Skeletal muscle satellite cell (primary cell): ENCODE measurements around the gene VPS4A.
"Not testable (repeated sequence)": the region's sequence is repeated elsewhere in the genome, so short reads cannot be mapped to it uniquely, and the experiment has no call there.

ENCODE experiments used
- H3K27me3 ChIP-seq: 2 replicates; pipeline ENCODE4 v1.7.0; 2013; ENCODE audit warnings: low read length; ENCODE audit not compliant: control insufficient read depth, insufficient read depth
- H3K36me3 ChIP-seq: 2 replicates; pipeline ENCODE4 v1.7.0; 2013; ENCODE audit warnings: mild to moderate bottlenecking, control low read depth, low read length; ENCODE audit not compliant: insufficient read depth
- H3K4me1 ChIP-seq: 2 replicates; pipeline ENCODE4 v1.7.0; 2013; ENCODE audit warnings: low read length; ENCODE audit not compliant: control insufficient read depth, insufficient read depth
- H3K4me2 ChIP-seq: 2 replicates; pipeline ENCODE4 v1.7.0; 2013; ENCODE audit warnings: mild to moderate bottlenecking, low read length
- H3K4me3 ChIP-seq: 2 replicates; pipeline ENCODE4 v1.7.0; 2013; ENCODE audit warnings: low read length
- H3K9ac ChIP-seq: 2 replicates; pipeline ENCODE4 v1.7.0; 2013; ENCODE audit warnings: mild to moderate bottlenecking, low read depth, low read length, moderate library complexity
- H3K9me3 ChIP-seq: replicated peaks from 2 replicates; pipeline ENCODE4 v1.7.0; 2013; ENCODE audit warnings: mild to moderate bottlenecking, control low read depth, low read length

Gene VPS4A

GRCh38 chr16:69286941-69287713, 24.0 kb upstream of the VPS4A start:
- peak overlapping the region; percentile 22 for H3K9ac ChIP-seq
- H3K4me1 ChIP-seq: peaks cover 7% of the 10 kb centered on the region
- H3K36me3 ChIP-seq: peaks cover 16% of the 10 kb centered on the region
- no peaks in the 10 kb centered on the region for H3K9me3 ChIP-seq
- H3K4me3 ChIP-seq: no peak overlapping the region
- H3K27me3 ChIP-seq: no peaks in the 10 kb centered on the region
- H3K4me2 ChIP-seq: no peak overlapping the region

- H3K4me3 ChIP-seq, H3K27me3 ChIP-seq, H3K36me3 ChIP-seq, H3K4me1 ChIP-seq, H3K9me3 ChIP-seq, H3K9ac ChIP-seq, H3K4me2 ChIP-seq: not testable (repeated sequence)
Observed at GRCh38 chr16:69291657-69292056, 19.5 kb upstream of the VPS4A start.

- no peaks in the 10 kb centered on the region for H3K4me1 ChIP-seq
- no peaks in the 10 kb centered on the region for H3K27me3 ChIP-seq
- no peak overlapping the region for H3K4me2 ChIP-seq
- peaks cover 3% of the 10 kb centered on the region for H3K36me3 ChIP-seq
- no peak overlapping the region for H3K9ac ChIP-seq
- H3K4me3 ChIP-seq: no peak overlapping the region
- no peaks in the 10 kb centered on the region for H3K9me3 ChIP-seq
Observed at GRCh38 chr16:69293401-69293800, 17.7 kb upstream of the VPS4A start.

DNA sequence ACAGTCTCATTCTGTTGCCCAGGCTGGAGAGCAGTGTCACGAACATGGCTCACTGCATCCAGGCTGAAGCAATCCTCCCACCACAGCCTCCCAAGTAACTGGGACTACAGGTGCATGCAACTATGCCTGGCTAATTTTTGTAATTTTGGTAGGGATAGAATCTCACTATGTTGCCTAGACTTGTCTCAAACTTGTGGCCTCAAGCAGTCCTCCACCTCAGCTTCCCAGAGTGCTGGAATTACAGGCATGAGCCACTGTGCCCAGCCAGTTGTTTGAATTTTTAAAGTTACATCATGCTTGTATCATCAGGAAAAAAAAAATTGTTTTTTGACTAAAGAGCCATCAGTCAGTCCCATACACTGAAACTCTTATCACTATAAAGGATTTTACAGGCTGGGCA, 17.1 kb upstream of the VPS4A start:
- Histone ChIP-seq H3K4me1 (no peaks in the 10 kb centered on the region), H3K27me3 (no peaks in the 10 kb centered on the region), H3K9me3 (no peaks in the 10 kb centered on the region), H3K4me2 (no peak overlapping the region), H3K36me3 (peaks cover 3% of the 10 kb centered on the region), H3K4me3 (no peak overlapping the region), H3K9ac (no peak overlapping the region)

- H3K27me3 ChIP-seq, H3K9me3 ChIP-seq, H3K4me1 ChIP-seq, H3K4me3 ChIP-seq, H3K4me2 ChIP-seq, H3K9ac ChIP-seq: not testable (repeated sequence)
- peaks cover 24% of the 10 kb centered on the region for H3K36me3 ChIP-seq
Observed at GRCh38 chr16:69296771-69297170, 14.4 kb upstream of the VPS4A start.

GRCh38 chr16:69298261-69298660, 12.9 kb upstream of the VPS4A start:
- H3K4me1 ChIP-seq: no peaks in the 10 kb centered on the region
- no peak overlapping the region for H3K4me3 ChIP-seq
- no peak overlapping the region for H3K9ac ChIP-seq
- no peaks in the 10 kb centered on the region for H3K27me3 ChIP-seq
- no peaks in the 10 kb centered on the region for H3K9me3 ChIP-seq
- no peak overlapping the region for H3K4me2 ChIP-seq
- peaks cover 27% of the 10 kb centered on the region for H3K36me3 ChIP-seq

- H3K9ac ChIP-seq: no peak overlapping the region
- no peak overlapping the region for H3K4me3 ChIP-seq
- H3K4me1 ChIP-seq: no peaks in the 10 kb centered on the region
- no peaks in the 10 kb centered on the region for H3K9me3 ChIP-seq
- H3K4me2 ChIP-seq: no peak overlapping the region
- peaks cover 29% of the 10 kb centered on the region for H3K36me3 ChIP-seq
- H3K27me3 ChIP-seq: no peaks in the 10 kb centered on the region
Observed at GRCh38 chr16:69301187-69301586, 10.0 kb upstream of the VPS4A start.

DNA sequence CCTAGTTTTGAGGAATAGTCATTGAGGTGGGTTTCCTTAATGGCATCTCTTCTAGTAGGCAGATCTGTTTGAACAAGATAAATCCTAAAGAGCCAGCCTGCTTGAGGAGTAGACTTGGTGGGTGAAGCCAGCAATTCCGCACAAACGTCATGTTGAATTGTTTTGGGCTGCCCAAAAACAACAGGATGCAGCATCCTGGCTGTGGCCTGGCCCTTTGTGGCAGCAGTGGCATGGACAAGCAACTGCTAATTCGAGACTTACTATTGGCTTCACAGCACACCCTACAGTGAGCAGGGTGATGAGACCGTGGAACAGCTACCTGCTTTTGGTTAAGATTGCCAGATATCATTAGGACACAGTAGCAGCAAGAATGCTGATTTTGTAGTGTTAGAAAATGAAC, 9.3 kb upstream of the VPS4A start:
- Histone ChIP-seq H3K9ac (no peak overlapping the region), H3K4me1 (no peaks in the 10 kb centered on the region), H3K4me3 (no peak overlapping the region), H3K27me3 (no peaks in the 10 kb centered on the region), H3K4me2 (no peak overlapping the region), H3K9me3 (no peaks in the 10 kb centered on the region), H3K36me3 (peaks cover 29% of the 10 kb centered on the region)

GRCh38 chr16:69302301-69302700, 8.8 kb upstream of the VPS4A start:
- Histone ChIP-seq H3K9me3 (no peaks in the 10 kb centered on the region), H3K4me1 (no peaks in the 10 kb centered on the region), H3K36me3 (peaks cover 29% of the 10 kb centered on the region), H3K4me2 (no peak overlapping the region), H3K27me3 (no peaks in the 10 kb centered on the region), H3K4me3 (no peak overlapping the region), H3K9ac (no peak overlapping the region)

GRCh38 chr16:69306031-69306430, 5.1 kb upstream of the VPS4A start:
- Histone ChIP-seq H3K4me1 (peaks cover 4% of the 10 kb centered on the region), H3K9me3 (no peaks in the 10 kb centered on the region), H3K4me3 (no peak overlapping the region), H3K27me3 (no peaks in the 10 kb centered on the region), H3K36me3 (peaks cover 15% of the 10 kb centered on the region), H3K9ac (no peak overlapping the region), H3K4me2 (no peak overlapping the region)

DNA sequence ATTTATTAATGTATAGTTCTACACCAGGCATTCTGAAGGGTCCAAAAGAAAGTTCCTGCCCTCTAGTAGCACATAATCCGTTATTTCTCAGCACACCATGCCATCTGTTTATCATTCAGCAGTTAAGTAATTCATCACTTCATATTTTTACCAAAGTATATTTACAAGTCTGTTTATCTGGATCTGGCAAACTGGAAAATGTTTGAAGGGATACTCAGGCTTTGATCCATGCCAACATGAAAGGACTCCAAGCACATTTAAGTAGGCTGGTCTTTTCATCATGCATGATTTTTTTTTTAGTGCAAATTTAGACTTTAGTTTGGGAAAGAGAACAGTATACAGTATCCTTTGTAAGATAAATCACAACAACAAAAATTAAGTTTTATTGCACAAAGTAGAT, 4.1 kb upstream of the VPS4A start:
- Histone ChIP-seq H3K4me2 (no peak overlapping the region), H3K36me3 (peaks cover 6% of the 10 kb centered on the region), H3K9ac (no peak overlapping the region), H3K9me3 (no peaks in the 10 kb centered on the region), H3K4me1 (peaks cover 5% of the 10 kb centered on the region), H3K27me3 (no peaks in the 10 kb centered on the region), H3K4me3 (no peak overlapping the region)

GRCh38 chr16:69307856-69308255, 3.3 kb upstream of the VPS4A start:
- Histone ChIP-seq H3K27me3 (no peaks in the 10 kb centered on the region), H3K4me1 (peaks cover 8% of the 10 kb centered on the region), H3K4me2 (no peak overlapping the region), H3K36me3 (peaks cover 6% of the 10 kb centered on the region), H3K4me3 (no peak overlapping the region), H3K9ac (no peak overlapping the region), H3K9me3 (no peaks in the 10 kb centered on the region)
